GM10847 (cell line): Measurements from ENCODE around the gene VTI1A.
A peak's percentile ranks its signal among the peaks of the same experiment; 100 is the strongest.

ENCODE experiments used
- POLR2A ChIP-seq: IDR thresholded peaks from 2 replicates; pipeline ENCODE4 v1.6.1; 2011; ENCODE audit not compliant: insufficient read length; ENCODE audit errors: extremely low read depth

The VTI1A gene

DNA sequence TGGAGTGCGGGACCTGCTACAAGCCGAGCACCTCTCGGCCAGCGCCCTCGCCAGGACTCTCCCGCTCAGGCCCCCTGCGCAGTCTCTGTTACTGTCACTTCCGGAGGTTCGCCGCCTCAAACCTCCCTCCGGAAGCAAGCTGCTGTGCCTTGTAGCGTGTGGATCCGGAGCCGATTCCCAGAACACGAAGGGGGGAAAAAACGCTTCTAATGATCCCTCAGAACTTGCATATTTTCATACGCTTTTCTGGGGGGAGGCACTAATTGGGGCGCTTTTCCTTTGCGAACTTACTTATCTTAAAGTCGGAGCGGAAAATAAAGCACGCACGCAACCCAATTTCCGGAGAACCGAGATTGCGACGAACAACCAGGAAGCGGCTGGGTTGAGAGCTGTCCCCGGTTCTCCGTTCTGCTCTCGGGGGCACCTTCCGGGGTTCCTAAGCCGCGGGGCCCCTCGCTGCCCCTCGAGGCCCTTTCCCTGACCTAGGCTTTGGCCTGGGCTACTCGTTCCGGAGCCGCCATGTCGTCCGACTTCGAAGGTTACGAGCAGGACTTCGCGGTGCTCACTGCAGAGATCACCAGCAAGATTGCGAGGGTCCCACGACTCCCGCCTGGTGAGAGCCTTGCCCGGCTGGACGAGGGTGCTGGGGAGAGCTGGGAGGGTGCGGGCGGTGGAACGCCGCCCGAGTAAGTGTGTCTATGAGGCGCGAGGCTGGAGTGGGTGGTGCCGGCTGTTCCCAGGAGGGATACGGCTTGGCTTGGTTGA lies at the start of gene VTI1A, which contains the start of gene ZDHHC6:
Gene VTI1A, plus strand, starts transcription at position 361 of the 765 bp plus-strand sequence. Its CDS starts 159 bp downstream, at position 520.
Gene ZDHHC6, minus strand, starts transcription at position 60 of the 765 bp plus-strand sequence. CDS start 1,478 bp downstream, outside the sequence.
- peak; percentile 87 for TF ChIP-seq POLR2A

GRCh38 chr10:112397592-112397991 lies 49.4 kb upstream of the VTI1A start:
- no peak for TF ChIP-seq POLR2A

GRCh38 chr10:112402917-112403316 lies 44.1 kb upstream of the VTI1A start:
- TF ChIP-seq POLR2A, result no peak

DNA sequence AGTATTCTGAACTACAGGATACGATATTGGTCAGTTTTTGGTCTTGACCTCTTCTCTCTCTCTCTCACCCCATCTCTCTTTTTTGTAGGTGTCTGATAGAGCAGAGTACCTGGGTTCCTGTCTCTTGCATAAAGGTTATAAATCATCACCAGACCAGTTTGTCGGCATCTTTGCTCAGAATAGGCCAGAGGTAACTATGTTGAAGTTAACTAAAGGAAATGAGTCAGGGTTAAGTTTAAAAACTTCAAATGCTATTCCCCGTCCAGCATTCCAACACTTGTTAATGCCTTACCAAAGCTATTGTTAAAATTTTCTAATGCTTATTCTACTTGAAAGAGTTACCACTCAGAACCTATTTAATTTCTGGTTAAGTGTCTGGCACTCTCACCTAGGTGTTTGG lies 42.4 kb upstream of the VTI1A start:
- TF ChIP-seq POLR2A, result no peak

DNA sequence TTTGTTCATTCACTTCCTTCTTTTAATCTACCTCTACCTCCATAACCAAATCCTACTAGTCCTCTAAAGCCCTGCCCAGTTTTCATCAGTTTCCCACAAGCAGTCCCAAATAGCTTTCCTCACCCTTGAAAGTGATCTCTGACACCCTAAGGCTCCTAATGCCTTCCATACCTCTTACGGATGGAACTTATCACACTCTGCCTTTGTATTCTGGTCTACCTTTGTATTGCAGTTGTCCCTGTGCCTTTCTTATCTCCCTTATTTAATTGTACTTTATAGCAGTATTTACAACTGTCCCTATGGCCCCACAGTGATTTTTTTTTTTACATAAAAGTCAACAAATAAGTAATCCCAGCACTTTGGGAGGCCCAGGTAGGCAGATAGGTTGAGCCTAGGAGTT lies 39.3 kb upstream of the VTI1A start:
- TF ChIP-seq POLR2A, result no peak

DNA sequence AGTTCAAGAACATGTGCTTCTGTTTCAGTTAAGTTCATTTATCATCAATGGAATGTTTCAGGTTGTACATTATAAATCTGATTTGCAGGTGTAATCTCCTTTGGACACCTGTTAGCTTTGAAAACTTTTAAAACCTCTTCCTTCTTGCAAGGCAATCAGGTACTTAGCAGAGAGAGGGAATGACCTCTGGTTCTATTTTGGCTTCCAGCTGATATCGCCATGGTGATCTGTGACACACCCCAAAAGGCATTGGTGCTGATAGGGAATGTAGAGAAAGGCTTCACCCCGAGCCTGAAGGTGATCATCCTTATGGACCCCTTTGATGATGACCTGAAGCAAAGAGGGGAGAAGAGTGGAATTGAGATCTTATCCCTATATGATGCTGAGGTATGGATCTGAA lies 37.7 kb upstream of the VTI1A start:
- no peak for TF ChIP-seq POLR2A

DNA sequence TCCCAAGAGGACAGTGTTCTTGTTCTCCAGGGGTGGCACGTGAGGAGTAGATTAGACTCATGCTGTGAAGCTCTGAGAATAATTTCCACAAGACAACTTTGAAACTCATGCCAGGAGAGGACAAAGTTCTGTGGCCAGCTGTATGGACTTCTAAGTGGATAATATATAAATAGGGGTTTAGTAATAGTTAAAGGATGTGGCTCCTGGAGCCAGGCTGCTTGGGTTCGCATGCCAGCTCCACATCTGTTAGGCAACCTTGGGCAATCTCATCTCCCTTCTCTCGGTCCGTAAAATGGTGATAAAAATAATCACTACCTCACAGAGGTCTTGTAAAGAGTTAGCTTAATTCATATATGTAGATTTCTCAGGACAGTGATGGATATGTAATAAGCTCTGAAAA lies 37.3 kb upstream of the VTI1A start:
- no peak for TF ChIP-seq POLR2A

GRCh38 chr10:112412696-112413095 lies 34.3 kb upstream of the VTI1A start:
- TF ChIP-seq POLR2A, result no peak

GRCh38 chr10:112421731-112422130 lies 25.3 kb upstream of the VTI1A start:
- TF ChIP-seq POLR2A, result no peak

- TF ChIP-seq POLR2A, result no peak
These were observed 22.4 kb upstream of the VTI1A start for GRCh38 chr10:112424651-112425050.

- TF ChIP-seq POLR2A, result no peak
These were observed 20.9 kb upstream of the VTI1A start for GRCh38 chr10:112426111-112426510.

- no peak for TF ChIP-seq POLR2A
These were observed 17.9 kb upstream of the VTI1A start for GRCh38 chr10:112429147-112429546.

- TF ChIP-seq POLR2A, result no peak
These were observed 17.3 kb upstream of the VTI1A start for GRCh38 chr10:112429654-112430230.

DNA sequence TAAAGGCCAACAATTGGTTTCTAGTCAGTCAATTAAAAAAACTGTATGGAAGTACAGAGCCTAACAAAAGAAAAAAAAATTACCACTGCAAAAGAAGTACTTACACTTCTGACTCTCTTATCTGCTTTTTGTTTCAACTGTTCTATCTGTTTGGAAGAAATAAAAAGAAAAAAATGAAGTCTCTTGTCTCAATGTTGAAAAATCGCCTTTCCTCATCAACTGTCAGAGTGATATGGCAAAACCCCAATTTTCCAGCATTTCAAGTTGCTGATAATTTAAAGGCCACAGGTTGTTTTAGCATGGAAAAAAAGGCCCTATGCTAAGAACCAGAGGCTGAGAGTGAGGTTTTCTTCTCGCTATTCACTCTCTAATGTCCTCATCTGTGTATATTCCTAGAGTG lies 13.9 kb upstream of the VTI1A start:
- TF ChIP-seq POLR2A, result no peak

DNA sequence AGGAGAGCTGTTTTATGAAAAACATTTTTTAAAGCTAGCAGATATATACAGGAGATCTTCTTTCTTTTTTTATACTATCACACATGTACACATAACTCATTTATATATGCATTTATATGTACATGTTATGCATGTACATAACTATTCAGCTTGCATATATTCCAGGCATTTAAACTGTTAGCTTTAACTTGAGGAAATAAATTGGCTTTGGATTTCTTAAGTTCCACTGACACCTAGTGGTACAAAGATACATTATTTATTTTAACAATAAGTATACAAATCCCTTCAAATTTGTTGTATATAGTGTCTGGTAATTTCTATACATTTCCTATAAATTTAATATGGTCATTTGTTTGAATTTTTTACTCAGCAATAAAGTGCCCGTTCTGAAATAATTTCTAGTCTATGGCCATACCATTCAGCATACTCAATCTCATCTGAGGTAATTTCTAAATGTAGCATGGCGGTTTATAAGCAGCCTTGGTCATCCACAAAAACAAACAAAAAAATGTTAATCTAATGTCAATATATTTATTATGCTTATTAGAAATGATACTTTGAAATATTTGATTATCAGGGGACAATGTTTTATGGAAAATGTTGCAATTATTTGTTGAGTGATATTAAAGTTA lies 11.9 kb upstream of the VTI1A start:
- no peak for TF ChIP-seq POLR2A

- TF ChIP-seq POLR2A, result no peak
These were observed 8.7 kb upstream of the VTI1A start for GRCh38 chr10:112438356-112438755.
